HepG2 (cell line): ENCODE measurements around the gene ACAA2. TPM values are rescaled to one million over a fixed set of nuclear protein-coding genes. Genes with fewer than 3 reads are reported as not detected.

Experiments used
- ATAC-seq: fragments of 200-7000 bp; cut with Tn5 transposase; 3 replicates; pipeline ENCODE4 v1.9.1; 2020; ENCODE audit warnings: mild to moderate bottlenecking, moderate library complexity
- BruUV-seq: library from RNA; stranded (reverse); fragments of 400-500 nt; replicated peaks from 2 replicates; lab custom pipeline; 2021; lab: Mats Ljungman, UMichigan
- CTCF ChIA-PET: fragments of 300-600 bp; formaldehyde crosslinking; extraction: SDS; loops from one replicate; lab custom pipeline; 2021; ENCODE audit warnings: low total read pairs, inconsistent platforms, low intra/inter-chr PET ratio; lab: Yijun Ruan, JAX
- POLR2A ChIA-PET: fragments of 350-600 bp; sonication (Branson Sonifier 250); formaldehyde crosslinking; loops from one replicate; lab custom pipeline; 2020; ENCODE audit warnings: antibody characterized with exemption, inconsistent platforms; lab: Yijun Ruan, JAX
- DNase-seq: peaks from one replicate; pipeline ENCODE4 v3.0.0-alpha.2; 2015; ENCODE audit warnings: low spot score
- FAIRE-seq: peaks from 3 replicates; lab custom pipeline; 2011; peaks lifted over from hg19 to GRCh38; lab: Jason Lieb, UNC
- H2AFZ ChIP-seq: one replicate; pipeline ENCODE4 v1.6.1; 2011; ENCODE audit warnings: low read length, inconsistent platforms
- H3K27ac ChIP-seq: fragments of 300-600 bp; 3 replicates; pipeline ENCODE4 v1.8.0; 2011; ENCODE audit warnings: mixed run types, mild to moderate bottlenecking, mixed read lengths, low read length, inconsistent platforms; ENCODE audit not compliant: insufficient read depth; ENCODE audit errors: extremely low read length
- H3K27me3 ChIP-seq, 2 experiments: fragments of 200-600 bp in 1 of 2; 2 replicates in 1 of 2; 3 replicates in 1 of 2; pipeline versions ENCODE4 v1.6.0 to v1.8.0; 2011; ENCODE audit warnings: low read length in 2 of 2, mild to moderate bottlenecking in 2 of 2, moderate library complexity in 2 of 2, inconsistent platforms in 1 of 2; ENCODE audit not compliant: insufficient read depth in 2 of 2, control insufficient read depth in 1 of 2
- H3K36me3 ChIP-seq, 2 experiments: fragments of 200-600 bp in 1 of 2; replicated peaks in 1 of 2; 2 replicates in 1 of 2; 3 replicates in 1 of 2; pipeline versions ENCODE4 v1.5.1 to v1.8.0; 2011; ENCODE audit warnings: low read length in 2 of 2, inconsistent platforms in 1 of 2; ENCODE audit not compliant: insufficient read depth in 2 of 2, control insufficient read depth in 1 of 2
- H3K4me1 ChIP-seq: 2 replicates; pipeline ENCODE4 v1.5.1; 2012; ENCODE audit warnings: low read length, inconsistent platforms; ENCODE audit not compliant: insufficient read depth
- H3K4me2 ChIP-seq: 2 replicates; pipeline ENCODE4 v1.6.0; 2011; ENCODE audit warnings: low read depth, low read length, inconsistent platforms
- H3K4me3 ChIP-seq, 3 experiments: fragments of 200-600 bp in 1 of 3; sonication (generic), shearing (Covaris generic) in 1 of 3; replicated peaks in 1 of 3; 2 replicates each; pipeline ENCODE4 v1.5.1; 2011 to 2016; ENCODE audit warnings: low read length in 3 of 3, inconsistent platforms in 2 of 3, low read depth in 2 of 3, mild to moderate bottlenecking in 2 of 3, control low read depth in 1 of 3, mixed read lengths in 1 of 3; ENCODE audit not compliant: insufficient read depth in 1 of 3
- H3K79me2 ChIP-seq: one replicate; pipeline ENCODE4 v1.6.1; 2011; ENCODE audit warnings: low read length, inconsistent platforms; ENCODE audit not compliant: insufficient read depth
- H3K9ac ChIP-seq: 2 replicates; pipeline ENCODE4 v1.6.0; 2011; ENCODE audit warnings: mild to moderate bottlenecking, low read depth, low read length, inconsistent platforms; ENCODE audit not compliant: insufficient read depth
- H3K9me3 ChIP-seq: 2 replicates; pipeline ENCODE4 v1.5.1; 2012; ENCODE audit warnings: mild to moderate bottlenecking, low read length
- H4K20me1 ChIP-seq: 2 replicates; pipeline ENCODE4 v1.6.0; 2011; ENCODE audit warnings: inconsistent platforms, mild to moderate bottlenecking, low read length, moderate library complexity; ENCODE audit not compliant: insufficient read depth
- CENPT ChIP-seq: sonication (generic); formaldehyde crosslinking; IDR thresholded peaks from 2 replicates; pipeline ENCODE4 v1.8.0; 2022; ENCODE audit warnings: low read depth, mild to moderate bottlenecking, moderate library complexity, missing genetic modification reagents
- IKZF1 ChIP-seq: fragments of 450-650 bp; IDR thresholded peaks from 2 replicates; pipeline ENCODE4 v1.7.1; 2016
- MBD4 ChIP-seq: IDR thresholded peaks from 2 replicates; pipeline ENCODE4 v1.6.1; 2012; ENCODE audit warnings: low read length, inconsistent platforms, borderline replicate concordance
- PTBP1 ChIP-seq: fragments of 200-400 bp; formaldehyde crosslinking; IDR thresholded peaks from 2 replicates; pipeline ENCODE4 v1.6.1; 2018; ENCODE audit warnings: low read length, low read depth; ENCODE audit not compliant: poor library complexity, severe bottlenecking
- ZNF891 ChIP-seq: sonication (generic); formaldehyde crosslinking; IDR thresholded peaks from 2 replicates; pipeline ENCODE4 v1.5.0; 2020; ENCODE audit warnings: mild to moderate bottlenecking, missing genetic modification reagents
- WGBS: methylation state at CpG from one replicate; pipeline ENCODE4 v1.1.6; 2017; ENCODE audit warnings: low lambda C conversion rate; 5-methylcytosine and 5-hydroxymethylcytosine counted together
- in situ Hi-C: cut with HindIII; loops from 2 replicates; pipeline ENCODE4 v1.10.0; 2017; ENCODE audit warnings: low pct_unique_long_range_greater_than_20kb; ENCODE audit not compliant: extremely low pct_ligation_motif_present
- intact Hi-C: fragments of 100-400 bp; cut with micrococcal nuclease; formaldehyde crosslinking; loops from one replicate; pipeline ENCODE4 v1.10.0; 2022; ENCODE audit not compliant: unreplicated experiment
- polyA plus RNA-seq, 8 experiments: library from polyadenylated mRNA; depleted of rRNA in 3 of 8; stranded (reverse) in 7 of 8; unstranded in 1 of 8; fragments of >200 nt; fragmentation: Illumina TruSeq in 4 of 8; extraction: Trizol in 4 of 8; gene quantifications; 2 replicates each; pipeline versions ENCODE4 v1.2.1 to v1.2.3, GENCODE V29; 2011 to 2016; ENCODE audit warnings: low read depth in 4 of 8, missing spikeins in 1 of 8, mixed read lengths in 1 of 8; ENCODE audit not compliant: insufficient read depth in 1 of 8
- total RNA-seq, 5 experiments: library from RNA; depleted of rRNA; stranded (reverse); fragments of >200 nt; fragmentation: Illumina TruSeq; extraction: Trizol; gene quantifications; 2 replicates each; pipeline ENCODE4 v1.2.3, GENCODE V29; 2016; ENCODE audit warnings: low read depth in 1 of 5
- TF ChIP-seq, protein P1 (sequence below): sonication (generic); formaldehyde crosslinking; conservative IDR thresholded peaks from 2 replicates; pipeline ENCODE4 v1.5.0; 2020; ENCODE audit warnings: missing genetic modification reagents

The ACAA2 gene
- total and polyA plus RNA-seq, 2 of the 13 experiments (the other 11 are each of a cell fraction or from before 2014, with no cell fraction given), result 51.6 to 182 TPM

- TF ChIP-seq, protein P1, sequence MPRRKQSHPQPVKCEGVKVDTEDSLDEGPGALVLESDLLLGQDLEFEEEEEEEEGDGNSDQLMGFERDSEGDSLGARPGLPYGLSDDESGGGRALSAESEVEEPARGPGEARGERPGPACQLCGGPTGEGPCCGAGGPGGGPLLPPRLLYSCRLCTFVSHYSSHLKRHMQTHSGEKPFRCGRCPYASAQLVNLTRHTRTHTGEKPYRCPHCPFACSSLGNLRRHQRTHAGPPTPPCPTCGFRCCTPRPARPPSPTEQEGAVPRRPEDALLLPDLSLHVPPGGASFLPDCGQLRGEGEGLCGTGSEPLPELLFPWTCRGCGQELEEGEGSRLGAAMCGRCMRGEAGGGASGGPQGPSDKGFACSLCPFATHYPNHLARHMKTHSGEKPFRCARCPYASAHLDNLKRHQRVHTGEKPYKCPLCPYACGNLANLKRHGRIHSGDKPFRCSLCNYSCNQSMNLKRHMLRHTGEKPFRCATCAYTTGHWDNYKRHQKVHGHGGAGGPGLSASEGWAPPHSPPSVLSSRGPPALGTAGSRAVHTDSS (CRISPR knock-in tag), result no peak
- TF ChIP-seq ZNF891 (no peak), MBD4 (no peak), IKZF1 (no peak)
Observed at GRCh38 chr18:49853436-49853835, 40.1 kb upstream of the ACAA2 start (continued).

GRCh38 chr18:49853011-49853410 lies 39.7 kb upstream of the ACAA2 start:
- H3K27me3 ChIP-seq, result no peaks in the 10 kb centered on the region
- H3K79me2 ChIP-seq, result no peaks in the 10 kb centered on the region
- H3K4me1 ChIP-seq, result peaks cover 11% of the 10 kb centered on the region
- no peak overlapping the region for H2AFZ ChIP-seq
- BruUV-seq, result no TSS peak
- TF ChIP-seq CENPT (CRISPR knock-in tag) (no peak), PTBP1 (no peak)
- WGBS, result 81% methylated on average over 7 of the region's 7 CpGs
- intact Hi-C loops (no loop called here), in situ Hi-C loops (no loop called here)
- POLR2A ChIA-PET, result no interaction called here
- no peak for DNase-seq
- no peak overlapping the region for H3K4me3 ChIP-seq
- CTCF ChIA-PET, result no interaction called here
- H3K9ac ChIP-seq, result no peak overlapping the region
- no peaks in the 10 kb centered on the region for H3K9me3 ChIP-seq
- H3K4me2 ChIP-seq, result no peak overlapping the region
- no peaks in the 10 kb centered on the region for H4K20me1 ChIP-seq
- no peak for FAIRE-seq
- peaks cover 2 to 18% of the 10 kb centered on the region in 2 experiments; a peak in 2 of 5 replicates for H3K36me3 ChIP-seq
- no peak for ATAC-seq
- H3K27ac ChIP-seq, result no peak overlapping the region
